ENCODE measurements around the gene FAM107A. TPM values are rescaled to one million over a fixed set of nuclear protein-coding genes. Genes with fewer than 3 reads are reported as not detected.

The FAM107A gene
- total RNA-seq, 4 donors from 2014 or later: 11.0 to 93.3 (median 24.3) TPM

- Histone ChIP-seq H3K27me3 (no peaks in the 10 kb centered on the region), H3K4me3 (no peak overlapping the region), H3K9me3 (no peaks in the 10 kb centered on the region), H3K27ac (no peak overlapping the region), H3K36me3 (peaks cover 0 to 81% (median 0%) of the 10 kb centered on the region in 3 donors), H3K4me1 (no peaks in the 10 kb centered on the region)
- no peak for DNase-seq
- TF ChIP-seq CTCF (IDR thresholded peaks at IDR 0.05) (no peak), POLR2A (IDR thresholded peaks at IDR 0.05) (no peak)
These were observed 52.8 kb downstream of the FAM107A start for GRCh38 chr3:58524326-58524888.

- Histone ChIP-seq H3K4me1 (no peaks in the 10 kb centered on the region), H3K27me3 (no peaks in the 10 kb centered on the region), H3K4me3 (no peak overlapping the region), H3K36me3 (peaks cover 0 to 78% (median 0%) of the 10 kb centered on the region in 3 donors), H3K27ac (no peak overlapping the region), H3K9me3 (no peaks in the 10 kb centered on the region)
- TF ChIP-seq POLR2A (IDR thresholded peaks at IDR 0.05) (no peak), CTCF (IDR thresholded peaks at IDR 0.05) (no peak)
- DNase-seq: no peak
These were observed 54.3 kb downstream of the FAM107A start for GRCh38 chr3:58522759-58523425.

- no peak for DNase-seq
- Histone ChIP-seq H3K27ac (no peak overlapping the region), H3K9me3 (no peaks in the 10 kb centered on the region), H3K27me3 (no peaks in the 10 kb centered on the region), H3K36me3 (peaks cover 0 to 73% (median 0%) of the 10 kb centered on the region in 3 donors), H3K4me1 (no peaks in the 10 kb centered on the region), H3K4me3 (no peak overlapping the region)
- no peak for TF ChIP-seq CTCF (IDR thresholded peaks at IDR 0.05)
These were observed 55.1 kb downstream of the FAM107A start for GRCh38 chr3:58521917-58522631.

- Histone ChIP-seq H3K36me3 (peaks cover 0 to 73% (median 0%) of the 10 kb centered on the region in 3 donors), H3K27me3 (no peaks in the 10 kb centered on the region), H3K4me3 (no peak overlapping the region), H3K27ac (no peak overlapping the region), H3K4me1 (no peaks in the 10 kb centered on the region), H3K9me3 (no peaks in the 10 kb centered on the region)
- TF ChIP-seq POLR2A (IDR thresholded peaks at IDR 0.05) (no peak), CTCF (IDR thresholded peaks at IDR 0.05) (no peak)
- no peak for DNase-seq
These were observed 55.9 kb downstream of the FAM107A start for GRCh38 chr3:58521336-58521670.

GRCh38 chr3:58520403-58521335, 56.5 kb downstream of the FAM107A start:
- H3K27me3 ChIP-seq: no peaks in the 10 kb centered on the region
- H3K4me3 ChIP-seq: no peak overlapping the region
- no peak overlapping the region for H3K27ac ChIP-seq
- no peaks in the 10 kb centered on the region for H3K4me1 ChIP-seq
- H3K36me3 ChIP-seq: peaks cover 0 to 76% (median 0%) of the 10 kb centered on the region in 3 donors
- TF ChIP-seq CTCF (IDR thresholded peaks at IDR 0.05) (no peak), POLR2A (IDR thresholded peaks at IDR 0.05) (no peak)
- no peak for DNase-seq
- no peaks in the 10 kb centered on the region for H3K9me3 ChIP-seq
